HEK293 (cell line): ENCODE measurements around the gene CNN1.
A peak's percentile ranks its signal among the peaks of the same experiment; 100 is the strongest.

Experiments
- CTCF ChIA-PET: fragments of 350-600 bp; formaldehyde crosslinking; extraction: SDS; loops from one replicate; lab custom pipeline; 2021; ENCODE audit warnings: antibody characterized with exemption; lab: Yijun Ruan, JAX
- POLR2A ChIA-PET: fragments of 300-600 bp; formaldehyde crosslinking; extraction: SDS; loops from one replicate; lab custom pipeline; 2020; ENCODE audit warnings: antibody characterized with exemption, inconsistent platforms; lab: Yijun Ruan, JAX
- H3K27ac ChIP-seq: fragments of 200-500 bp; sonication (Bioruptor generic); 2 replicates; pipeline ENCODE4 v1.5.1; 2014; ENCODE audit warnings: low read depth, low read length, control low read depth, inconsistent platforms; ENCODE audit errors: extremely low read depth
- H3K36me3 ChIP-seq, 2 experiments: fragments of 200-500 bp in 1 of 2; sonication (Bioruptor generic) in 1 of 2; 1 replicate in 1 of 2; 2 replicates in 1 of 2; pipeline ENCODE4 v1.5.1; 2014 to 2017; ENCODE audit warnings: inconsistent platforms in 2 of 2, low read length in 2 of 2; ENCODE audit not compliant: control insufficient read depth in 2 of 2, insufficient read depth in 1 of 2
- H3K4me1 ChIP-seq: fragments of 200-500 bp; sonication (Bioruptor generic); 2 replicates; pipeline ENCODE4 v1.5.1; 2014; ENCODE audit warnings: mild to moderate bottlenecking, low read length, inconsistent platforms; ENCODE audit not compliant: control insufficient read depth, insufficient read depth
- H3K4me3 ChIP-seq: 2 replicates; pipeline ENCODE4 v1.5.1; 2011; ENCODE audit warnings: low read depth, mild to moderate bottlenecking, control low read depth, low read length, moderate library complexity
- H3K9me3 ChIP-seq: fragments of 200-500 bp; sonication (Bioruptor generic); 2 replicates; pipeline ENCODE4 v1.5.1; 2014; ENCODE audit warnings: low read depth, low read length, inconsistent platforms; ENCODE audit not compliant: control insufficient read depth, insufficient read depth
- BCL11A ChIP-seq: fragments of 450-650 bp; formaldehyde crosslinking; IDR thresholded peaks from 2 replicates; pipeline ENCODE4 v1.5.1; 2016; ENCODE audit warnings: low read depth, missing biosample characterization, missing genetic modification characterization
- EGR2 ChIP-seq: fragments of 450-650 bp; formaldehyde crosslinking; IDR thresholded peaks from 2 replicates; pipeline ENCODE4 v1.5.1; 2016; ENCODE audit warnings: low read depth, missing biosample characterization, missing genetic modification characterization
- GLI2 ChIP-seq: fragments of 450-650 bp; formaldehyde crosslinking; IDR thresholded peaks from 2 replicates; pipeline ENCODE4; 2017; ENCODE audit warnings: missing biosample characterization, missing genetic modification characterization, low read depth, borderline replicate concordance
- GLIS2 ChIP-seq: fragments of 450-650 bp; formaldehyde crosslinking; IDR thresholded peaks from 2 replicates; pipeline ENCODE4 v1.5.1; 2016; ENCODE audit warnings: missing biosample characterization, missing genetic modification characterization
- KLF1 ChIP-seq: fragments of 450-650 bp; formaldehyde crosslinking; IDR thresholded peaks from 2 replicates; pipeline ENCODE4 v1.5.1; 2016; ENCODE audit warnings: missing biosample characterization, missing genetic modification characterization
- KLF16 ChIP-seq: fragments of 450-650 bp; formaldehyde crosslinking; IDR thresholded peaks from 2 replicates; pipeline ENCODE4 v1.5.1; 2017; ENCODE audit warnings: missing biosample characterization, missing genetic modification characterization
- ZBTB17 ChIP-seq: fragments of 450-650 bp; formaldehyde crosslinking; IDR thresholded peaks from 2 replicates; pipeline ENCODE4 v1.5.1; 2016; ENCODE audit warnings: missing biosample characterization, missing genetic modification characterization
- ZBTB20 ChIP-seq: fragments of 450-650 bp; formaldehyde crosslinking; IDR thresholded peaks from 2 replicates; pipeline ENCODE4 v1.5.1; 2016; ENCODE audit warnings: missing biosample characterization, missing genetic modification characterization
- ZBTB21 ChIP-seq: fragments of 450-650 bp; formaldehyde crosslinking; IDR thresholded peaks from 2 replicates; pipeline ENCODE4 v1.5.1; 2017; ENCODE audit warnings: missing biosample characterization, missing genetic modification characterization
- ZBTB8A ChIP-seq: fragments of 450-650 bp; formaldehyde crosslinking; IDR thresholded peaks from 2 replicates; pipeline ENCODE4 v1.5.1; 2016; ENCODE audit warnings: missing biosample characterization, missing genetic modification characterization
- ZEB2 ChIP-seq: fragments of 450-650 bp; formaldehyde crosslinking; IDR thresholded peaks from 2 replicates; pipeline ENCODE4 v1.5.1; 2016; ENCODE audit warnings: missing biosample characterization, missing genetic modification characterization
- ZNF133 ChIP-seq: fragments of 450-650 bp; formaldehyde crosslinking; IDR thresholded peaks from 2 replicates; pipeline ENCODE4 v1.5.1; 2016; ENCODE audit warnings: missing biosample characterization, missing genetic modification characterization
- ZNF214 ChIP-seq: fragments of 450-650 bp; formaldehyde crosslinking; IDR thresholded peaks from 2 replicates; pipeline ENCODE4 v1.5.1; 2017; ENCODE audit warnings: missing biosample characterization, mild to moderate bottlenecking, missing genetic modification characterization, borderline replicate concordance
- ZNF223 ChIP-seq: fragments of 450-650 bp; formaldehyde crosslinking; IDR thresholded peaks from 2 replicates; pipeline ENCODE4 v1.5.1; 2016; ENCODE audit warnings: missing biosample characterization, missing genetic modification characterization
- ZNF404 ChIP-seq: fragments of 450-650 bp; formaldehyde crosslinking; IDR thresholded peaks from 2 replicates; pipeline ENCODE4 v1.5.1; 2017; ENCODE audit warnings: missing biosample characterization, missing genetic modification characterization
- ZNF416 ChIP-seq: fragments of 450-650 bp; formaldehyde crosslinking; IDR thresholded peaks from 2 replicates; pipeline ENCODE4 v1.5.1; 2016; ENCODE audit warnings: missing biosample characterization, missing genetic modification characterization
- ZNF426 ChIP-seq: fragments of 450-650 bp; formaldehyde crosslinking; IDR thresholded peaks from 2 replicates; pipeline ENCODE4 v1.5.1; 2017; ENCODE audit warnings: missing biosample characterization, missing genetic modification characterization, mild to moderate bottlenecking, inconsistent platforms, moderate library complexity
- ZNF521 ChIP-seq: fragments of 450-650 bp; formaldehyde crosslinking; IDR thresholded peaks from 2 replicates; pipeline ENCODE4 v1.5.1; 2017; ENCODE audit warnings: missing biosample characterization, mild to moderate bottlenecking, missing genetic modification characterization
- ZNF585B ChIP-seq: fragments of 450-650 bp; formaldehyde crosslinking; IDR thresholded peaks from 2 replicates; pipeline ENCODE4 v1.5.1; 2016; ENCODE audit warnings: missing biosample characterization, missing genetic modification characterization
- ZNF610 ChIP-seq: fragments of 450-650 bp; formaldehyde crosslinking; IDR thresholded peaks from 2 replicates; pipeline ENCODE4 v1.5.1; 2016; ENCODE audit warnings: missing biosample characterization, missing genetic modification characterization, borderline replicate concordance
- ZNF76 ChIP-seq: fragments of 450-650 bp; formaldehyde crosslinking; IDR thresholded peaks from 2 replicates; pipeline ENCODE4; 2016; ENCODE audit warnings: low read depth, missing biosample characterization, missing genetic modification characterization, borderline replicate concordance
- ZNF768 ChIP-seq: fragments of 450-650 bp; formaldehyde crosslinking; IDR thresholded peaks from 2 replicates; pipeline ENCODE4 v1.5.1; 2018; ENCODE audit warnings: missing biosample characterization, mild to moderate bottlenecking, missing genetic modification characterization
- ZNF785 ChIP-seq: fragments of 450-650 bp; formaldehyde crosslinking; IDR thresholded peaks from 2 replicates; pipeline ENCODE4 v1.5.1; 2016; ENCODE audit warnings: missing biosample characterization, missing genetic modification characterization
- TF ChIP-seq, protein P1 (sequence below): fragments of 450-650 bp; formaldehyde crosslinking; IDR thresholded peaks from 2 replicates; pipeline ENCODE4 v1.5.1; 2016; ENCODE audit warnings: missing biosample characterization, missing genetic modification characterization
- TF ChIP-seq, protein P2 (sequence below): fragments of 450-650 bp; formaldehyde crosslinking; optimal IDR thresholded peaks from 2 replicates; pipeline ENCODE3; 2016; ENCODE audit warnings: missing biosample characterization, mild to moderate bottlenecking, missing genetic modification characterization
- TF ChIP-seq, protein P3 (sequence below): fragments of 450-650 bp; formaldehyde crosslinking; IDR thresholded peaks from 2 replicates; pipeline ENCODE4 v1.5.1; 2016; ENCODE audit warnings: missing biosample characterization, missing genetic modification characterization
- TF ChIP-seq, protein P4 (sequence below): fragments of 450-650 bp; formaldehyde crosslinking; IDR thresholded peaks from 2 replicates; pipeline ENCODE4 v1.5.1; 2017; ENCODE audit warnings: missing biosample characterization, missing genetic modification characterization
- TF ChIP-seq, protein P5 (sequence below): fragments of 450-650 bp; IDR thresholded peaks from 2 replicates; pipeline ENCODE4 v1.5.1; 2018; ENCODE audit warnings: missing biosample characterization, missing genetic modification characterization
- TF ChIP-seq, protein P6 (sequence below): sonication (generic); formaldehyde crosslinking; IDR thresholded peaks from 2 replicates; pipeline ENCODE4 v1.8.1; 2022; ENCODE audit warnings: mild to moderate bottlenecking, moderate library complexity, missing genetic modification reagents

The CNN1 gene

DNA sequence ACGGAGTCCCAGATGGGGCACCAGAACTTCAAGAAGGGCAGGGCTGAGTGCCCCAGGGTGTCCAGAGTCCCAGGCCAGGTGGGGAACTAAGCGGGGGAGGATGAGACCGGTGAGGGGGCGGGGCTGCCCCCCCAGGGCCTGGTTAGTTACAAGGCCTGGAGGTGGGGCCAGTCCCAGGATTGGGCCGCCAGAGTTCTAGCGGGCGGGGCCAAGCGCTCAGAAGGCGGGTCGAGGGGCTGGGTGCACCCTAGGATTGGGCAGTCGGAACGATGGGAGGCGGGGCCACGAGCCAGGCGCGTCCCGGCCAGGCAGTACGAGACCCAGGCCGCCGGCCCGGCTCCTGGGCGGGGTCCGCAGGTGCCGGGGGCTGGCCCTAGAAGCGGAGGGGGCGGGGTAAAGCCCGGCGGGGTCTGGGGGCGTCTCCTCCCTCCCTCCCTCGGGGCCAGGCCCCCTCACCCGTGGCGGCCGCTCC is 33.6 kb upstream of the CNN1 start:
- peak overlapping the region; percentile 88; the same call in 1 of the 2 replicates for H3K27ac ChIP-seq
- POLR2A ChIA-PET = interaction anchor here (0.6 to 1.7 kb wide), 2 partner anchors 24 to 54 kb away, joined by 3 to 5 read pairs; partner anchors contain the start of genes ECSIT and ELOF1
- no peaks in the 10 kb centered on the region for H3K9me3 ChIP-seq
- peak overlapping the region; percentile 64 for H3K4me3 ChIP-seq
- CTCF ChIA-PET = interaction anchor here (1.0 kb wide), 1 partner anchor 9 kb away, joined by 4 read pairs; no protein-coding TSS in a partner anchor
- H3K4me1 ChIP-seq = peaks cover 6% of the 10 kb centered on the region
- no peaks in the 10 kb centered on the region; a peak in 1 of 3 replicates for H3K36me3 ChIP-seq
- TF ChIP-seq ZNF521 (tag by site-specific recombination) (no peak), ZBTB8A (tag by site-specific recombination) (no peak), EGR2 (tag by site-specific recombination) (peak; percentile 30; the same call in 1 of the 2 replicates), ZNF785 (tag by site-specific recombination) (no peak), ZNF610 (tag by site-specific recombination) (no peak), ZEB2 (tag by site-specific recombination) (peak; percentile 51; the same call in 1 of the 2 replicates), ZNF223 (tag by site-specific recombination) (no peak), ZNF585B (tag by site-specific recombination) (no peak), KLF16 (tag by site-specific recombination) (0 out of 2 replicates have a peak, but pooled peaks have one; percentile 21), ZNF426 (tag by site-specific recombination) (no peak), ZNF404 (tag by site-specific recombination) (no peak), ZNF416 (tag by site-specific recombination) (no peak), ZNF133 (tag by site-specific recombination) (no peak), ZBTB21 (tag by site-specific recombination) (no peak), GLI2 (no peak), GLIS2 (tag by site-specific recombination) (peak; percentile 87), ZNF76 (tag by site-specific recombination) (no peak), ZBTB20 (tag by site-specific recombination) (peak; percentile 4; the same call in 1 of the 2 replicates), ZNF768 (tag by site-specific recombination) (no peak), ZBTB17 (tag by site-specific recombination) (no peak), ZNF214 (tag by site-specific recombination) (no peak), KLF1 (tag by site-specific recombination) (no peak), BCL11A (tag by site-specific recombination) (no peak)
- TF ChIP-seq, protein P1, sequence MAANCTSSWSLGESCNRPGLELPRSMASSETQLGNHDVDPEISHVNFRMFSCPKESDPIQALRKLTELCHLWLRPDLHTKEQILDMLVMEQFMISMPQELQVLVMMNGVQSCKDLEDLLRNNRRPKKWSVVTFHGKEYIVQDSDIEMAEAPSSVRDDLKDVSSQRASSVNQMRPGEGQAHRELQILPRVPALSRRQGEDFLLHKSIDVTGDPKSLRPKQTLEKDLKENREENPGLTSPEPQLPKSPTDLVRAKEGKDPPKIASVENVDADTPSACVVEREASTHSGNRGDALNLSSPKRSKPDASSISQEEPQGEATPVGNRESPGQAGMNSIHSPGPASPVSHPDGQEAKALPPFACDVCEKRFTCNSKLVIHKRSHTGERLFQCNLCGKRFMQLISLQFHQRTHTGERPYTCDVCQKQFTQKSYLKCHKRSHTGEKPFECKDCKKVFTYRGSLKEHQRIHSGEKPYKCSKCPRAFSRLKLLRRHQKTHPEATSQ (tag by site-specific recombination) = no peak
- TF ChIP-seq, protein P2, sequence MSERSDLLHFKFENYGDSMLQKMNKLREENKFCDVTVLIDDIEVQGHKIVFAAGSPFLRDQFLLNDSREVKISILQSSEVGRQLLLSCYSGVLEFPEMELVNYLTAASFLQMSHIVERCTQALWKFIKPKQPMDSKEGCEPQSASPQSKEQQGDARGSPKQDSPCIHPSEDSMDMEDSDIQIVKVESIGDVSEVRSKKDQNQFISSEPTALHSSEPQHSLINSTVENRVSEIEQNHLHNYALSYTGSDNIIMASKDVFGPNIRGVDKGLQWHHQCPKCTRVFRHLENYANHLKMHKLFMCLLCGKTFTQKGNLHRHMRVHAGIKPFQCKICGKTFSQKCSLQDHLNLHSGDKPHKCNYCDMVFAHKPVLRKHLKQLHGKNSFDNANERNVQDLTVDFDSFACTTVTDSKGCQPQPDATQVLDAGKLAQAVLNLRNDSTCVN (tag by site-specific recombination) = no peak
- TF ChIP-seq, protein P3, sequence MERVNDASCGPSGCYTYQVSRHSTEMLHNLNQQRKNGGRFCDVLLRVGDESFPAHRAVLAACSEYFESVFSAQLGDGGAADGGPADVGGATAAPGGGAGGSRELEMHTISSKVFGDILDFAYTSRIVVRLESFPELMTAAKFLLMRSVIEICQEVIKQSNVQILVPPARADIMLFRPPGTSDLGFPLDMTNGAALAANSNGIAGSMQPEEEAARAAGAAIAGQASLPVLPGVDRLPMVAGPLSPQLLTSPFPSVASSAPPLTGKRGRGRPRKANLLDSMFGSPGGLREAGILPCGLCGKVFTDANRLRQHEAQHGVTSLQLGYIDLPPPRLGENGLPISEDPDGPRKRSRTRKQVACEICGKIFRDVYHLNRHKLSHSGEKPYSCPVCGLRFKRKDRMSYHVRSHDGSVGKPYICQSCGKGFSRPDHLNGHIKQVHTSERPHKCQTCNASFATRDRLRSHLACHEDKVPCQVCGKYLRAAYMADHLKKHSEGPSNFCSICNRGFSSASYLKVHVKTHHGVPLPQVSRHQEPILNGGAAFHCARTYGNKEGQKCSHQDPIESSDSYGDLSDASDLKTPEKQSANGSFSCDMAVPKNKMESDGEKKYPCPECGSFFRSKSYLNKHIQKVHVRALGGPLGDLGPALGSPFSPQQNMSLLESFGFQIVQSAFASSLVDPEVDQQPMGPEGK (tag by site-specific recombination) = peak; percentile 97
- TF ChIP-seq, protein P4, sequence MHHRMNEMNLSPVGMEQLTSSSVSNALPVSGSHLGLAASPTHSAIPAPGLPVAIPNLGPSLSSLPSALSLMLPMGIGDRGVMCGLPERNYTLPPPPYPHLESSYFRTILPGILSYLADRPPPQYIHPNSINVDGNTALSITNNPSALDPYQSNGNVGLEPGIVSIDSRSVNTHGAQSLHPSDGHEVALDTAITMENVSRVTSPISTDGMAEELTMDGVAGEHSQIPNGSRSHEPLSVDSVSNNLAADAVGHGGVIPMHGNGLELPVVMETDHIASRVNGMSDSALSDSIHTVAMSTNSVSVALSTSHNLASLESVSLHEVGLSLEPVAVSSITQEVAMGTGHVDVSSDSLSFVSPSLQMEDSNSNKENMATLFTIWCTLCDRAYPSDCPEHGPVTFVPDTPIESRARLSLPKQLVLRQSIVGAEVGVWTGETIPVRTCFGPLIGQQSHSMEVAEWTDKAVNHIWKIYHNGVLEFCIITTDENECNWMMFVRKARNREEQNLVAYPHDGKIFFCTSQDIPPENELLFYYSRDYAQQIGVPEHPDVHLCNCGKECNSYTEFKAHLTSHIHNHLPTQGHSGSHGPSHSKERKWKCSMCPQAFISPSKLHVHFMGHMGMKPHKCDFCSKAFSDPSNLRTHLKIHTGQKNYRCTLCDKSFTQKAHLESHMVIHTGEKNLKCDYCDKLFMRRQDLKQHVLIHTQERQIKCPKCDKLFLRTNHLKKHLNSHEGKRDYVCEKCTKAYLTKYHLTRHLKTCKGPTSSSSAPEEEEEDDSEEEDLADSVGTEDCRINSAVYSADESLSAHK (tag by site-specific recombination) = no peak
- TF ChIP-seq, protein P5, sequence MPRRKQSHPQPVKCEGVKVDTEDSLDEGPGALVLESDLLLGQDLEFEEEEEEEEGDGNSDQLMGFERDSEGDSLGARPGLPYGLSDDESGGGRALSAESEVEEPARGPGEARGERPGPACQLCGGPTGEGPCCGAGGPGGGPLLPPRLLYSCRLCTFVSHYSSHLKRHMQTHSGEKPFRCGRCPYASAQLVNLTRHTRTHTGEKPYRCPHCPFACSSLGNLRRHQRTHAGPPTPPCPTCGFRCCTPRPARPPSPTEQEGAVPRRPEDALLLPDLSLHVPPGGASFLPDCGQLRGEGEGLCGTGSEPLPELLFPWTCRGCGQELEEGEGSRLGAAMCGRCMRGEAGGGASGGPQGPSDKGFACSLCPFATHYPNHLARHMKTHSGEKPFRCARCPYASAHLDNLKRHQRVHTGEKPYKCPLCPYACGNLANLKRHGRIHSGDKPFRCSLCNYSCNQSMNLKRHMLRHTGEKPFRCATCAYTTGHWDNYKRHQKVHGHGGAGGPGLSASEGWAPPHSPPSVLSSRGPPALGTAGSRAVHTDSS = no peak; the same call in 1 of the 2 replicates
- TF ChIP-seq, protein P6, sequence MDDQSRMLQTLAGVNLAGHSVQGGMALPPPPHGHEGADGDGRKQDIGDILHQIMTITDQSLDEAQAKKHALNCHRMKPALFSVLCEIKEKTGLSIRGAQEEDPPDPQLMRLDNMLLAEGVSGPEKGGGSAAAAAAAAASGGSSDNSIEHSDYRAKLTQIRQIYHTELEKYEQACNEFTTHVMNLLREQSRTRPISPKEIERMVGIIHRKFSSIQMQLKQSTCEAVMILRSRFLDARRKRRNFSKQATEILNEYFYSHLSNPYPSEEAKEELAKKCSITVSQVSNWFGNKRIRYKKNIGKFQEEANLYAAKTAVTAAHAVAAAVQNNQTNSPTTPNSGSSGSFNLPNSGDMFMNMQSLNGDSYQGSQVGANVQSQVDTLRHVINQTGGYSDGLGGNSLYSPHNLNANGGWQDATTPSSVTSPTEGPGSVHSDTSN (CRISPR knock-in tag) = no peak
